ENCODE measurements around the gene NXPE4.
"Not testable (repeated sequence)": the region's sequence is repeated elsewhere in the genome, so short reads cannot be mapped to it uniquely, and the experiment has no call there.

Gene NXPE4

GRCh38 chr11:114595571-114595970 lies at the start of gene NXPE4:
Gene NXPE4 (minus strand): TSS chr11:114595786. CDS start chr11:114594759, 1,027 bp downstream.
- no peak for DNase-seq (ENCODE audit: low spot score)

DNA sequence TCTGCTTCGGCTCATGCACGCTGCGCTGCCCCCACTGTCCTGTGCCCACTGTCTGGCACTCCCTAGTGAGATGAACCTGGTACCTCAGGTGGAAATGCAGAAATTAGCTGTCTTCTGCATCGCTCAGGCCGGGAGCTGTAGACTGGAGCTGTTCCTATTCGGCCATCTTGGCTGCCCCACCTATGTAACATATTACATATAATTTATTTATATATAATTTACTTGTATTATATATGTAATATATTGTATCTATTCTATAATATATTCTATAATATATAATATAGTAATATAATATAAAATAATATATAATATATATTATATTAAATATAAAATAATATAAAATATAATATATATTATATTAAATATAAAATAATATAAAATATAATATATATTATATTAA lies 43.9 kb upstream of the NXPE4 start:
- DNase-seq (ENCODE audit: low spot score): not testable (repeated sequence)

GRCh38 chr11:114631445-114631965 lies 35.9 kb upstream of the NXPE4 start:
- DNase-seq (ENCODE audit: low spot score): not testable (repeated sequence)

DNA sequence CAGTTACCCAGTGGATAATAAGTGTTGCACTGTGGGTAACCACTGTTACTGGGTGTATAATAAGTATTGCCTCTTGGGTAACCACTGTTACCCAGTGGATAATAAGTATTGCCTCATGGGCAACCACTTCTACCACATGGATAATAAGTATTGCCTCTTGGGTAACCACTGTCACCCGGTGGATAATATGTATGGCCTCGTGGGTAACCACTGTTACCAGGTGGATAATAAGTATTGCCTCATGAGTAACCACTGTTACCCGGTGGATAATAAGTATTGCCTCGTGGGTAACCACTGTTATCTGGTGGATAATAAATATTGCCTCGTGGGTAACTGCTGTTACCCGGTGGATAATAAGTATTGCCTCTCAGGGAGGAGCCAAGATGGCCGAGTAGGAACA lies 29.7 kb upstream of the NXPE4 start:
- DNase-seq (ENCODE audit: low spot score): no peak

DNA sequence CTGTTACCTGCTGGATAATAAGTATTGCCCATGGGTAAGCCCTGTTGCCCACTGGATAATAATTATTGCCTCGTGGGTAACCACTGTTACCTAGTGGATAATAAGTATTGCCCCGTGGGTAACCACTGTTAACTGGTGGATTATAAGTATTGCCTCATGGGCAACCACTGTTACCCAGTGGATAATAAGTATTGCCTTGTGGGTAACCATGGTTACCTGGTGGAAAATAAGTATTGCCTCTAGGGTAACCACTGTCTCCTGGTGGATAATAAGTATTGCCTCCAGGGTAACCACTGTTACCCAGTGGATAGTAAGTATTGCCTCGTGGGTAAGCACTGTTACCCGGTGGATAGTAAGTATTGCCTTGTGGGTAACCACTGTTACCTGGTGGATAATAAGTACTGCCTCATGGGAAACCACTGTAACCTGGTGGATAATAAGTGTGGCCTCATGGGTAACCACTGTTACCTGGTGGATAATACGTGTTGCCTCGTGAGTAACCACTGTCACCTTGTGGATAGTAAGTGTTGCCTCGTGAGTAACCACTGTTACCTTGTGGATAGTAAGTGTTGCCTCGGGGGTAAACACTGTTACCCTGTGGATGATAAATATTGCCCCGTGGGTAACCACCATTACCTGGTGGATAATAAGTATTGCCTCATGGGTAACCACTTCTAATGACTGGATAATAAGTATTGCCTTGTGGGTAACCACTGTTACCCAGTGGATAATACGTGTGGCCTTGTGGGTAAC lies 29.0 kb upstream of the NXPE4 start:
- no peak for DNase-seq (ENCODE audit: low spot score)

DNA sequence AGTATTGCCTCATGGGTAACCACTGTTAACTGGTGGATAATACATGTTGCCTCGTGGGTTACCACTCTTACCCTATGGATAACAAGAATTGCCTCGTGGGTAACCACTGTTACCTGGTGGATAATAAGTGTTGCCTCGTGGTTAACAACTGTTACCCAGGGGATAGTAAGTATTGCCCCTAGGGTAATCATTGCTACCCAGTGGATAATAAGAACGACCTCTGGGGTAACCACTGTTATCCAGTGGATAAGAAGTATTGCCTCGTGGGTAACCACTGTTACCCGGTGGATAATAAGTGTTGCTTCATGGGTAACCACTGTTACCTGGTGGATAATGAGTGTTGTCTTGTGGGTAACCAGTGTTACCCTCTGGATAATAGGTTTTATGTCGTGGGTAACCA lies 28.1 kb upstream of the NXPE4 start:
- DNase-seq (ENCODE audit: low spot score): no peak

- no peak for DNase-seq (ENCODE audit: low spot score)
These were observed 27.3 kb upstream of the NXPE4 start for GRCh38 chr11:114622858-114623257.

DNA sequence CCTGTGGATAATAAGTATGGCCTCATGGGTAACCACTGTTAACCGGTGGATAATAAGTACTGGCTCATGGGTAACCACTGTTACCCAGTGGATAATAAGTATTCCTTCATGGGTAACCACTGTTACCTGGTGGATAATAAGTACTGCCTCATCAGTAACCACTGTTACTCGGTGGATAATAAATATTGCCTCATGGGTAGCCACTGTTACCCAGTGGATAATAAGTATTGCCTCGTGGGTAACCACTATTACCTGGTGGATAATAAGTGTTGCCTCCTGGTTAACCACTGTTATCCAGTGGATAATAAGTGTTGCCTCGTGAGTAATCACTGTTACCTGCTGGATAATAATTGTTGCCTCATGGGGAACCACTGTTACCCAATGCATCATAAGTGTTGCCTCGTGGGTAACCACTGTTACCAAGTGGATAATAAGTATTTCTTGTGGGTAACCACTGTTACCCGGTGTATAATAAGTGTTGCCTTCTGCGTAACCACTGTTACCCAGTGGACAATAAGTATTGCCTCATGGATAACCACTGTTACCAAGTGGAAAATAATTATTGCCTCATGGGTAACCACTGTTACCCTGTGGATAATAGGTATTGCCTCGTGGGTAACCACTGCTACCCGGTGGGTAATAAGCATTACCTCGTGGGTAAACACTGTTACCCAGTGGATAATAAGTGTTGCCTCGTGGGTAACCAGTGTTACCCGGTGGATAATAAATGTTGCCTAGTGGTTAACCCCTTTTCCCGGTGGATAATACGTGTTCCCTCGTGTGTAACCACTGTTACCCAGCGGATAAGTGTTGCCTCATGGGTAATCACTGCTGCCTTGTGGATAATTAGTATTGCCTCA lies 26.6 kb upstream of the NXPE4 start:
- DNase-seq (ENCODE audit: low spot score): no peak

- DNase-seq (ENCODE audit: low spot score): no peak
These were observed 25.5 kb upstream of the NXPE4 start for GRCh38 chr11:114621072-114621471.

- DNase-seq (ENCODE audit: low spot score): no peak
These were observed 24.1 kb upstream of the NXPE4 start for GRCh38 chr11:114619659-114620173.

- no peak for DNase-seq (ENCODE audit: low spot score)
These were observed 22.6 kb upstream of the NXPE4 start for GRCh38 chr11:114618139-114618538.

- no peak for DNase-seq (ENCODE audit: low spot score)
These were observed 21.9 kb upstream of the NXPE4 start for GRCh38 chr11:114617157-114618124.

- DNase-seq (ENCODE audit: low spot score): no peak
These were observed 20.9 kb upstream of the NXPE4 start for GRCh38 chr11:114616516-114616915.

DNA sequence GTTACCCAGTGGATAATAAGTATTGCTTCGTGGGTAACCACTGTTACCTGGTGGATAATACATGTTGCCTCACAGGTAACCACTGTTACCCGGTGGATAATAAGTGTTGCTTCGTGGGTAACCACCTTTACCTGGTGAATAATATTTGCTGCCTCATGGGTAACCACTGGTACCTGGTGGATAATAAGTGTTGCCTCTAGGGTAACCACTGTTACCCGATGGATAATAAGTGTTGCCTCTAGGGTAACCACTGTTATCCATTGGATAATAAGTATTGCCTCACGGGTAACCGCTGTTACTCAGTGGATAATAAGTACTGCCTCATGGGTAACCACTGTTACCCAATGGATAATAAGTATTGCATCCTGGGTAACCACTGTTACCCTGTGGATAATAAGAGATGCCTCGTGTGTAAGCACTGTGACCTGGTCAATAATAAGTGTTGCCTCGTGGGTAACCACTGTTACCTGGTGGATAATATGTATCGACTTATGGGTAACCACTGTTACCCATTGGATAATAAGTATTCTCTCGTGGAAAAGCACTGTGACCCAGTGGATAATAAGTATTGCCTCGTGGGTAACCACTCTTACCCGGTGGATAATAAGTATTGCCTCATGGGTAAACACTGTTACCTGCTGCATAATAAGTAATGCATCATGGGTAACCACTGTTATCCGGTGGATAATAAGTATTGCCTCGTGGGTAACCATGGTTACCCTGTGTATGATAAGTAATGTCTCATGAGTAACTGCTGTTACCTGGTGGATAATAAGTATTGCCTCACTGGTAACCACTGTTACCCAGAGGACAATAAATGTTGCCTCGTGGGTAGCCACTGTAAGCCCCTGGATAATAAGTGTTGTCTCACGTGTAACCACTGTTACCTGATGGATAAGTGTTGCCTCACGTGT lies 20.1 kb upstream of the NXPE4 start:
- DNase-seq (ENCODE audit: low spot score): no peak

DNA sequence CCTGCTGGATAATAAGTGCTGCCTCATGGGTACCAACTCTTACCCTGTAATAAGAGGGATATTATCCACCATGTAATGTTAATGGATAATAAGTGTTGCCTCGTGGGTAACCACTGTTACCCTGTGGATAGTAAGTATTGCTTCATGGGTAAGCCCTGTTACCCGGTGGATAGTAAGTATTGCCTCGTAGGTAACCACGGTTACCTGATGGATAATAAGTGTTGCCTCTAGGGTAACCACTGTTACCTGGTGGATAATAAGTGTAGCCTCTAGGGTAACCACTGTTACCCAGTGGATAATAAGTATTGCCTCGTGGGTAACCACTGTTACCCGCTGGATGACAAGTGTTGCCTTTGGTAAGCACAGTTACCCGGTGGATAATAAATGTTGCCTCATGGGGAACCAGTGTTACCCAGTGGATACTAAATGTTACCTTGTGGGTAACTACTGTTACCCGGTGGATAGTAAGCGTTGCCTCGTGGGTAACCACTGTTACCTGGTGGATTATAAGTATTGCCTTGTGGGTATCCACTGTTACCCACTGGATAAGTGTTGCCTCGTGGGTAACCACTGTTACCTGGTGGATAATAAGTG lies 18.6 kb upstream of the NXPE4 start:
- DNase-seq (ENCODE audit: low spot score): no peak

- not testable (repeated sequence) for DNase-seq (ENCODE audit: low spot score)
These were observed 17.5 kb upstream of the NXPE4 start for GRCh38 chr11:114613094-114613493.

DNA sequence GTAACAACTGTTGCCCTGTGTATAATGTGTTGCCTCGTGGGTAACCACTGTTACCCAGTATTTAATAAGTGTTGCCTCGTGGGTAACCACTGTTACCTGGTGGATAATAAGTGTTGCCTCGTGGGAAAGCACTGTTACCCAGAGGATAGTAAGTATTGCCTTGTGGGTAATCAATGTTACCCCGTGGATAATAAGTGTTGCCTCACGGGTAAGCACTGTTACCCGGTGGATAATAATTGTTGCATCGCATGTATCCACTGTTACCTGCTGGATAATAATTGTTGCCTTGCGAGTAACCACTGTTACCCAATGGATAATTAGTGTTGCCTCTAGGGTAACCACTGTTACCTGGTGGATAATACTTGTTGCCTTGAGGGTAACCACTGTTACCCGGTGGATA lies 17.1 kb upstream of the NXPE4 start:
- no peak for DNase-seq (ENCODE audit: low spot score)

DNA sequence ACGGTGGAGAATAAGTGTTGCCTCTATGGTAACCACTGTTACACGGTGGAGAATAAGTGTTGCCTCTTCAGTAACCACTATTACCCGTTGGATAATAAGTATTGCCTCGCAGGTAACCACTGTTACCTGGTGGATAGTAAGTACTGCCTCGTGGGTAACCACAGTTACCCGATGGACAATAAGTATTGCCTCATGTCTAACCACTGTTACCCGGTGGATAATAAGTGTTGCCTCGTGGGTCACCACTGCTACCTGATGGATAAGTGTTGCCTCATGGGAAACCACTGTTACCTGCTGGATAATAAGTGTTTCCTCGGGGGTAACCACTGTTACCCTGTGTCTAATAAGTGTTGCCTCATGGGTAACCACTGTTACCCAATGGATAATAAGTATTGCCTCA lies 16.6 kb upstream of the NXPE4 start:
- DNase-seq (ENCODE audit: low spot score): not testable (repeated sequence)

DNA sequence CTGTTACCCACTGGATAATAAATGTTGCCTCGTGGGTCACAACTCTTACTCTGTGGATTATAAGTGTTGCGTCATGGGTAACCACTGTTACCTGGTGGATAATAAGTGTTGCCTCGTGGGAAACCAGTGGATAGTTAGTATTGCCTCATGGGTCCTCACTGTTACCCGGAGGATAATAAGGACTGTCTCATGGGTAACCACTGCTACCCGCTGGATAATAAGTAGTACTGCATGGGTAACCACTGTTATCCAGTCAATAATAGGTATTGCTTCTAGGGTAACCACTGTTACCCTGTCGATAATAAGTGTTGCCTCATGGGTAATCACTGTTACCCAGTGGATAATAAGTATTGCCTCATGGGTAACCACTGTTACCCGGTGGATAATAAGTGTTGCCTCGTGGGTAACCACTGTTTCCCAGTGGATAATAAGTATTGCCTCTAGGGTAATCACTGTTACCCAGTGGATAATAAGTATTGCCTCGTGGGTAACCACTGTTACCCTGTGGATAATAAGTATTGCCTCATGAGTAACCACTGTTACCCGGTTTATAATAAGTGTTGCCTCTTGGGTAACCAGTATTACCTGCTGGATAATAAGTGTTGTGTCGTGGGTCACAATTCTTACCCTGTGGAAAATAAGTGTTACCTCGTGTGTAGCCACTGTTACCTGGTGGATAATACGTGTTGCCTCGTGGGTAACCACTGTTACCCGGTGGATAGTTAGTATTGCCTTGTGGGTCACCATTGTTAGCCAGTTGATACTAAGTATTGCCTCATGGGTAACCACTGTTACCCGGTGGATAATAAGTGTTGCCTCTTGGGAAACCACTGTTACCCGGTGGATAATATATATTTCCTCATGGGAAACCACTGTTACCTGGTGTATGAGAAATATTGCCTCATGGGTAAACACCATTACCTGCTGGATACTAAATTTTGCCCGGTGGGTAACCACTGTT lies 15.7 kb upstream of the NXPE4 start:
- DNase-seq (ENCODE audit: low spot score): no peak

All from COLO829 (cell line).